Measurements from ENCODE around the gene MRPL44. TPM values are rescaled to one million over a fixed set of nuclear protein-coding genes. Genes with fewer than 3 reads are reported as not detected.

MRPL44 gene
- total RNA-seq: 19.1 TPM

DNA sequence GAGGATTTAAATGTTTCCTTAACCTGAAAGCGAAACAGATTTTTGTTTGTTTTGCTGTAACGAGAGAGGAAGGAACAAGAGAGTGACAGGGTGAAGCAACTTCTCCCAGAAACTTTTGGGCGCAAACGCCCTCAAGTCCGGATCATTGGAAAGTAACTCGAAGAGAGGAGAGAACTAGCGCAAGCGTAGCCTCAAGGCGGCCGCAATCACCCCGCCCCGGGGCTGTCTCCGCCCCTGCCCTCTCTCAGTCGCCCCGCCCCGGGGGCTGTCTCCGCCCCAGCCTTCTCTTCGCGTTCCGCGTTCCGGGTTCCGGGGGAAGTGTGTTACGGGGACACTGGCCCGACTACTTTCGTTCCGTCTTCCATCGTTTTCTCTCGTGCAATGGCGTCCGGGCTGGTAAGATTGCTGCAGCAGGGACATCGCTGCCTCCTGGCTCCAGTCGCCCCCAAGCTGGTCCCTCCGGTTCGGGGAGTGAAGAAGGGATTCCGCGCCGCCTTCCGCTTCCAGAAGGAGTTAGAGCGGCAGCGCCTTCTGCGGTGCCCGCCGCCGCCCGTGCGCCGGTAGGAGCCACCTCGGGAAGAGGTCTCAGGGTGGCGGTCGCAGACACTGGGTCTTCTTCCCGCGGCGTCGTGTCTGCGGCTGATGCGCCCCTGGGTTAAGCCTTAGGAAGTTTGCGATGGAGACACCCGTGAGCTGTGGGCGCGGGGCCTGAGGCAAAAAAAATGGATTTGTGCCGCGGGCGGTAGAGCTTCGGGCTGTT is at the start of gene MRPL44:
TSS of gene MRPL44 (plus strand) at position 372 of the 760 bp plus-strand sequence. CDS start at position 382, 10 bp downstream.
- DNase-seq (ENCODE audit: low read depth in 2 of 3, low spot score in 2 of 3): peak; percentile 93 to 96 (median 94)

GRCh38 chr2:223908304-223908998 is 48.8 kb upstream of the MRPL44 start:
- DNase-seq (ENCODE audit: low read depth in 2 of 3, low spot score in 2 of 3): no peak

GRCh38 chr2:223909001-223909741 is 48.1 kb upstream of the MRPL44 start:
- no peak for DNase-seq (ENCODE audit: low read depth in 2 of 3, low spot score in 2 of 3)

GRCh38 chr2:223914324-223914723 is 42.9 kb upstream of the MRPL44 start:
- DNase-seq (ENCODE audit: low read depth in 2 of 3, low spot score in 2 of 3): no peak

- no peak for DNase-seq (ENCODE audit: low read depth in 2 of 3, low spot score in 2 of 3)
Measured at GRCh38 chr2:223915071-223915470, 42.2 kb upstream of the MRPL44 start.

GRCh38 chr2:223916181-223916920 is 40.9 kb upstream of the MRPL44 start:
- no peak for DNase-seq (ENCODE audit: low read depth in 2 of 3, low spot score in 2 of 3)

GRCh38 chr2:223918671-223919134 is 38.6 kb upstream of the MRPL44 start:
- DNase-seq (ENCODE audit: low read depth in 2 of 3, low spot score in 2 of 3): no peak

GRCh38 chr2:223920109-223920508 is 37.2 kb upstream of the MRPL44 start:
- no peak for DNase-seq (ENCODE audit: low read depth in 2 of 3, low spot score in 2 of 3)

GRCh38 chr2:223921204-223921603 is 36.1 kb upstream of the MRPL44 start:
- no peak for DNase-seq (ENCODE audit: low read depth in 2 of 3, low spot score in 2 of 3)

DNA sequence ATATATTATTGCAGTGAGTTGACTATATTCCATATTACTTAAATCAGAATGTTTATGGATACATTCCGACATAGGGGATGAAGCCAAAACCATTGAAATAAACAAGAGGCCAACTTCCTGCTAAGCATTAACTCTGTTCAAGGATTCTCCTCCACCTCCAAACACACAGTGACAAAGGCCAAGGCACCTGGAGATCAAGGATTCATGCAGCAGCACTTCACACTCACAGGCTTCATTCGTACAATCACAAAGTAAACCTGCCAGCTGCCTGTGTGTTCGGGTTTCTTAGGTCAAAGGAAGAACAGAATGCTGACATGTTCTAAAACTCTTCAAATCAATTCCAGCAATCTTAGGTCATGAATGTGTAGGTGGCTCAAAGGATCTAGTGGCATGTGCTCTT is 35.0 kb upstream of the MRPL44 start:
- no peak for DNase-seq (ENCODE audit: low read depth in 2 of 3, low spot score in 2 of 3)

DNA sequence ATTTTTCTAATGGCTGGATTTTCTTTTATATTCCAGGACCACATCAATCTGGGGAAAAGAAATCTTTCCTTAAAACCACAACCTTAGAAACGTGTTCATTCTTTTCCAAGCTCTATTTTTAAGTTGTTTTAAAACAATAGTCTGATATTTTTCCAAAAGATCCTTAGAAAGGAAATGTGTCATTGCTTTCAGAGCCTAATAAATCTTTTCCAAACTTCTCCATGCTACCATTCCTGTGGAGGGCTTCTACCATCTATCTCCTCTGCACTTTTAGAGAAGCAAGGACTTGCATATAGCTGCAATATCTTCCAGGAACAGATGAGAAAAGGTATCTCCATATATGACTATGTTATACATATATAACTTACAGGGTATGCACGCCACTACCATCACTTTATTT is 33.3 kb upstream of the MRPL44 start:
- no peak for DNase-seq (ENCODE audit: low read depth in 2 of 3, low spot score in 2 of 3)

GRCh38 chr2:223925106-223925505 is 32.2 kb upstream of the MRPL44 start:
- no peak for DNase-seq (ENCODE audit: low read depth in 2 of 3, low spot score in 2 of 3)

DNA sequence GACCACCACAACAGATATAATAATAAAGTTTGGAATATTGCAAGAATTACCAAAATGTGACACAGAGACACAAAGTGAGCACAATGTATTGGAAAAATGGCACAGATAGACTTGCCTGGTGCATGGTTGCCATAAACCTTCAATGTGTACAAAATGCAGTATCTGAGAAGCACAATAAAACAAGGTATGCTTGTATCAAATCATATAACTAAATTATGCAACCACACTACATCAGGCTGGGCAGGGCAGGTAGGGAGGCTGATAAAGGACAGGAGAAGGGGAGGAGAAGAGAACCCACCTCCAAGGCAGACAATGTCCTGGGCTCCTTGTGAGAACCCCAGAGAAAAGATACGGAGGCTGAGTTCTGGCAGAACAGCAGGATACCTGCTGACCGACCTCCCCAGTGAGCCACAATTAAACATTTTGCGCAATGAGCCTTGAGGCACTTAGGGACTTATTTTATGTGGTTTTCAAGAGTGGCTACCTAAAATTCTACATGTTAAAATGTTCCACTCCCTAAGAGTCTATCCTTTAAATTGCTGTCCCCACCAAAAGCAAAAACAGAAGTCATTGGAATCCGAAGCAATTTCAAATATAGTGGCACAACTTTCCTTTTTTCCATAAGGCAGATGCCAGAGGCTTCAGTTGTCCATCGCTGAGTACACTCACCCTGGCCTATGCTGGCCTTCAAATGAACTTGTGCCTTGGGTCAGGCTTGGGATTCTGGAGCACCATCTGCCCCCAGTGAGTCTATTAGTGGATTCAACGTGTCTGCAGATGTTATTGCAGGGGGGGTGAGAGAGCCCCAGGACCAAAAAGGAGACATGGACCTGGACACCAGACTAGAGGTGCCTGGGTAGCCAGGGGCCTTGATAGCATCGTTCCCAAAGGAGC is 28.9 kb upstream of the MRPL44 start:
- no peak for DNase-seq (ENCODE audit: low read depth in 2 of 3, low spot score in 2 of 3)

- DNase-seq (ENCODE audit: low read depth in 2 of 3, low spot score in 2 of 3): peak in 2 of 3 donors; percentile 59 to 87
Measured at GRCh38 chr2:223929571-223930102, 27.6 kb upstream of the MRPL44 start.

GRCh38 chr2:223930103-223930976 is 26.9 kb upstream of the MRPL44 start:
- DNase-seq (ENCODE audit: low read depth in 2 of 3, low spot score in 2 of 3): peak in 2 of 3 donors; percentile 18 to 39

GRCh38 chr2:223932816-223933800 is 24.2 kb upstream of the MRPL44 start:
- DNase-seq (ENCODE audit: low read depth in 2 of 3, low spot score in 2 of 3): no peak

- no peak for DNase-seq (ENCODE audit: low read depth in 2 of 3, low spot score in 2 of 3)
Measured at GRCh38 chr2:223934870-223935269, 22.4 kb upstream of the MRPL44 start.
